GM19372 (cell line): ENCODE results near the gene PDE4D.

Experiments
- ATAC-seq: cut with Tn5 transposase; IDR thresholded peaks from one replicate; pipeline ENCODE4 v1.9.1; 2021; ENCODE audit warnings: mild to moderate bottlenecking, low read depth, moderate library complexity; ENCODE audit not compliant: unreplicated experiment

The PDE4D gene

DNA sequence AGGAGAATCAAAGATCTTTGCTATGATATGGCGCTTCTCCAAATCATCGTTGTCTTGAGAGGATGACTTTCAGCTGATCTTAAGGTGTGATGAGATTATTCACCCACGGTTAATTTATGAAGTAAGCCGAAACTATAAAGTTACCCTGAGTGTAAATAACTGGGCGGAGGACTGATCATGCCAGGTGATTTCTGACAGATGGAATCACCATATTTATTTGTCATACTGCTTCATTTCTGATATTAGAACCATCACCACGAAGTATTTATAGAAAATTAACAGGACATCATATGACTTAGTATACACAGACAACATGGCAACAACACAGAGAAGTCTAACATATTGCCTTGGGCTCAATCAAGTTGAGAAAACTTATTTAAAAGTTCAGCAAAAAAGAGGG lies 708.8 kb downstream of the PDE4D start:
- ATAC-seq = no peak

DNA sequence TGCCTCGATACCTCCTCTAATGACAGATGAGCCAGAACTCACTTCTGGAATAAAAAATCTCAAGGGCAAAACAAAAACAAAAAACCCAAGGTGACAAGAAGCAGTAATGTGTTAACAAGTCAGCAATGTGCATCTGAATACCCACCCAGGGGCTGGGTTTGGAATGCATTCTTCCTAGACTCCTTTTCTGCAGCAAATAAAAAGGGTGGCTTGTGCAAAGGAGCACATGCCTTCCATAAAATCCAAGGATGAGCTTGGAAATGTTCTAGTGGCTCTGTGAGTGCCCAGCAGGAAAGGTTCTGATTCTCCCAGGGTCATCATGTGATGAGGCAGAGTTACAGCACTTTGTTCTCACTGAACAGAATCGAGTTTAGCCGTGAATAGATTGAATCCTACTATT lies 710.8 kb downstream of the PDE4D start:
- no peak for ATAC-seq

DNA sequence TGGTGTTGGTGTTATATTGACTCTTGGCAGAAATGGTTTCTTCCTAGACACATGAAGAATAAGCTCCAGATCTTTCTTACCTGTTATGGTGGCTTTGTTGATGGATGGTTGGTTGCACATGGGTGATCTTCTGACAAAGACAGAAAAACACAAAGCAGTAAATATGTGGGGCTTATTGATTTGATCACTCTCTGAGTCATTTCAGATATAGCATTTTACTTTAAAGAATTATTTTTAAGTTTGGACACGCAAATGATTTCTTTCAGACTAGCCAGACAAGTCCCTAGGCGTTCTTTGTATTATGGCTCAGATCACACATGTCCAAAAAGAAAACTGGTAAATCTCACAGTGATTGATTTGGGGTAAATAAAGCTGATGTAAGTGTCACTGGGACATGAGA lies 713.0 kb downstream of the PDE4D start:
- ATAC-seq = peak; percentile 43

DNA sequence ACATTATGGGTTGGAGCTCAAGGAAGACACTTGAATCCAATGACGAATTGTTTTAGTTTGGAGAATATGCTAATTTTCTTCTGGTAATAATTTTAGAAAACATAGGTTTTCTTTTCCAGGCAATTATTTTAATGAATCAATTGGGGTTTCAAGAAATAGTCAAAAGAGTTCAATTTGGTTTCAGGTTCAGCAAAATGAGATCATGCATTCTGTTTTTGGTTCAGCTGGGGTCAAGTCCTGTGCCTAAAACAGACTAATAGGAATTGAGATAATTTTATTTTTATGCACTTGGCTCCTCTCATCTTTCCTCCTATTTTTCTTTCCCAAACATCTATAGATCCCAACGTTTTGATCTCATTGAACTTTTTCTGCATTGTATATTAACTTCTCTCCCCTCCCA lies 713.8 kb downstream of the PDE4D start:
- no peak for ATAC-seq

DNA sequence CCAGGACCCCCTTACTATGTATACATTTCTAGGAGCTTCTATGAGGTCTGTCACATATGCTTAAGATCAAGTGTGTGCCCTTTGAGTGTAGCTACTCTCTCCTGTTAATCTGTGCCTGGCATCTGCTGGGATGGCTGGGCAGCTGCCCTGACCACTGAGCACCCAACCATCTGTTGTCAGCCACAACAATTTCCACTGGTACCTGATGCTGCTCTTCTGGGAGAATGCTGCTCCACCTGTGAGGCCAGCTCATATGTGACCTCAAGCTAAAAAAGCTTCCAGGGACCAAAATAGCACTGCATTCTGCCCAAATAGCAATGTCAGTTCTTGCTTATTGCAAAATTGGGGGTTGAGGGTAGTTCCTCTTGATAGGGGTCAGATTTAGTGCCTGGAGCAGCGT lies 715.0 kb downstream of the PDE4D start:
- no peak for ATAC-seq

DNA sequence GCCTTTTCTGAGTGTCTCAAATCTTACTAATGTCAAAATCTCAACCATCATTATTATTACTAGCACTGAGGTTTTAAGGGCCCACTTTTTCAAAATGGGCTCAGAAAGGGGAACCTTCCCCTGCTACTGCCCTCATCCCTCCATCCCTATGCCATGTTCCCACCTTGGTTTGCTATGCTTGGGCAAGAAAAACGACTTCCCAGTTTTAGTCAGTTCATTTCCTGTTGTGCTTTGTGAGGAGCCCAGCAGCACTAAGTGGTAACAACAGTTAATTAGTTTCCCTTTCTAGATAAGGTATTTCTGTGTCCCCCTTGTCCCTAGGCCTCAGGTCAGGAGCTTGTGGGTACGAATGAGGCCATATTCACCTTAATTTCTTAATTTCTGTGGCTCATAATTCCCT lies 715.5 kb downstream of the PDE4D start:
- no peak for ATAC-seq

DNA sequence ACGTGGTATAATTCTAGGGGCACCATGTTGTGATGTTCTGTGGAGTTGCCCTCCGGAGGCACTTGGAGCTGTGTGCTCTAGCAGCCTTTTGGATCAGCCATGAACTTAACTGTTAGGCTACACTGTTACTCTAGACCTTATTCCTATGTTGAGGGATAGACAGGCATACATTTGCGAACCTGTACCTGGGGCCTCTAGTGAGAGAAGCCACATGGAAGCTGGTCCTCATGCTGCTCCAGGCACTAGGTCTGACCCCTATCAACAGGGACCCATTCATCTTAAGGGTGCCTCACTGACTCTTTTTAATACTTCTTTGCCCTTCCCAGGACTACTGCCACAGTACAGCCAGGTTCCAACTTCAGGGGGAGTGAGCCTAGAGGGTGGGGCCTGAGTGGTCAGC lies 715.9 kb downstream of the PDE4D start:
- no peak for ATAC-seq

DNA sequence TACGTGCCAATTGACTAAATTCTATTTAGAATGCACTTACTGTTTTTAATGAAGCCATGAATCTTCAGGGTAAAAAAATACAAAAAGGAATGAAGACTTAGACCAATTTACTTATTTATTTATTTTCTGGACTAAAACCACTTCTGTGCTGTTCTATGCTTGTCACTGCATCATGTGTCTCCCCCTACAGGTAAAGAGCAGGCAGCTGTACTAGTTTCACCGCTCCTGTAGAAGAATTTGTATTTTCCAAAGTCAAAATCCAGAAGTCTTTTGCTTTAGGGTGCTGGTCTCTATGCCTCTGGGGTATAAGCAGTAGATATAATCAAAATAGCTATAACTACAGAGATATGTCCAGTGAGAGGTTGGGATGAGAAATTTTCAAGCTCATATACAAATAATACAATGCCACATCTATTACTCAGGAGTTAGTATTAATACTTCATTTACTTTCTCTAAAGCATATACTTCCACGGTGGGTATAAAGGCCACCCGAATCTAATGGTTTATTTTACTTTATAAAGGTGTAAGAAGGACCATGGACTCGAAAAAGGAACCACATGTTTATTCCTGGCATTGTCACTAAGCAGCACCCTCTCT lies 719.2 kb downstream of the PDE4D start:
- no peak for ATAC-seq

DNA sequence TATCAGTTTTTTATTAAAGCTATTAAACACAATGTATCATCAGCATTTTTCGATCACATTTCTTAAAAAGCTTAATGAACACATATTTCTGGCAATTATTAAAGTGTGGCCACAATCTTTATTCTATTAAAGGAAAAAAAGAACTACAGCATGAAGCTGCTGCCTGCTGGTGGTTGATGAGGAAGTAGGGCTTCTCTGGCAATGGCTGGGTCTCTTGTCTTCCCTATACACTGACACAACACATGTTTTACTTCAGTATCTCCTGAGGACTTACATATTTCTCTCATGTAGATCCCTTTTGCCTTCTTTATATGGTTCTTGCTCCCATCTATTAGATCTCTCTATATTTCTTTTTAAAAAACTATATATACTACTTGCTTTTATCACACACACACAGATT lies 719.9 kb downstream of the PDE4D start:
- ATAC-seq = no peak

DNA sequence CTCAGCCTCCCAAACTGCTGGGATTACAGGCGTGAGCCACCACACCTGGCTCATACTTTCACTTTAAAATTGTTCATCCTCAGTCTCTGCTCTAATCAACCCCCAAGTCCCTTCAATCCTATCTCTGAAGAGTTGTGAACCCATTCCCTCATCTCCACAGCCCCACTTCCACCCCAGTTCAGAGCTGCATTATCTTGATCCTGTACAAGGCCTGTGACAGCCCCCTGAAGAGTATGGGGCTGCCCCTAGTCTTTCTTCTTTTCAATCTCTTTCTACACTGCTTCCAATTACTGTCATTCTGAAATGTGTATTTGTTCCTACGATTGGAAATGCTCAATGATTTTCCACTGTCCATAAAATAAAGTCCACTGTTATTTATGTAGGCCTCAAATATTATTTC lies 722.4 kb downstream of the PDE4D start:
- ATAC-seq = no peak

DNA sequence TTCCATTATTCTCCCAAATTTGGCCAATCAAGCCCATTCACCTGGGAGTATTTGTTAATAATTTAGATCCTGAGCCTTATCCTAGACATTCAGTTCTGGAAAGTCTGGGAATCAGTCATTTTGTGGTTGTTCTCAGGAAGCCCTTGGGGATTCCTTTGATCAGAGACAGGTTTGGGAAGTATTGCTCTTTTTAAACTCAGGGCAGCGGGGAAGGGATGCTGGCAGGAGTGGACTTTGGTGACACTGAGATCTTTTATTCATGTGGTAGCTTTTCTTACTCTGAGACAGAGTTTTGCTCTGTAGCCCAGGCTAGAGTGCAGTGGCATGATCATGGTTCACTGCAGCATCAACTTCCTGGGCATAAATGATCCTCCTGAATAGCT lies 723.8 kb downstream of the PDE4D start:
- ATAC-seq = no peak

DNA sequence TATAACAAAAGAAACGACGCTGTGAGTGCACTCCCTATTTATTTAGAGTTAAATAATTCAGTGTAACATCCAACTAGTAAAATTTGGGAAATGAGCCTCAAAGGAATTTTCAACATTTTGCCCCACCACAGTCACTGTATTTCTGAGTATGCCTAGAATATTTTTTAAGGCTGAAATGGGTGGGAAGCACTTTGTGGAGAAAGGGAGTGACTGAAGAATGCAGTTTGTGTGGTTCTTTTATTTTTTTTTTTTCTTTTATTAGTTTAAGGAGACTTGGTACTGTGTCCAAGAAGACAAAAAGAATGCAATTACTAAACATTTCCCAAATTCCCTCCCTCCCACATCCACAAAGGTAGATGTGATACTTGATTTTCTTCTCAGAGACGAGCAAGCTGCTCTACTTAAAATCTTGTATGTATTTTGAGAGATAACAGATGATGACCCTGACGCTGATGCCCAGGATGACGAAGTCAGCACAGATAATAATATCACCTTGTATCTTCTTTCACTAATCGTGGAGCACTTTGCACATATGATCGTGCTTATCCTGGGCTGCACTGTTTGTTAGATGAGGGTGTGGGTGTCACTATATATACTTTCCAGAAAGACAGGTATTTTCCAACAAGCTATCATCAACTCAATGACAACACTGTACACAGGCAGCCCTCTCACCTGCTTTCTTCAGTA lies 724.3 kb downstream of the PDE4D start:
- ATAC-seq = no peak

DNA sequence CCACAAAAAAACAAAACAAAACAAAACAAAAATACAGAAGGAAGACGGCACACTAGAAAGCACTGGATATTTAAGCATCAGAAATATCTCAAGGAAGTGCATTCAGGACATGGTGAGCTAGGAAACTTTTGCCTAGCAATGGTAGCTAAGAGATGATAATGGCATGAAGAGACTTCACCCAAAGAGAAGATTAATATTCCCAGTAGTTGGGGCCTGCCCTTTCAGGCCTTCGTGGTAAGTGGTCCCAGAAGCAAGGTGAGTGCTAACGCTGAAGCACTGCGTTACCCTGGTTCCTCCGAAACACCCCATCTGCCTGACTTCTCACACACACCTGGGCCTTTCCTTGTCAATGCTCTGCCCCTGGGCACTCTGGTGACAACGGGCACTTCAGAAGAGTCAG lies 725.5 kb downstream of the PDE4D start:
- ATAC-seq = no peak

DNA sequence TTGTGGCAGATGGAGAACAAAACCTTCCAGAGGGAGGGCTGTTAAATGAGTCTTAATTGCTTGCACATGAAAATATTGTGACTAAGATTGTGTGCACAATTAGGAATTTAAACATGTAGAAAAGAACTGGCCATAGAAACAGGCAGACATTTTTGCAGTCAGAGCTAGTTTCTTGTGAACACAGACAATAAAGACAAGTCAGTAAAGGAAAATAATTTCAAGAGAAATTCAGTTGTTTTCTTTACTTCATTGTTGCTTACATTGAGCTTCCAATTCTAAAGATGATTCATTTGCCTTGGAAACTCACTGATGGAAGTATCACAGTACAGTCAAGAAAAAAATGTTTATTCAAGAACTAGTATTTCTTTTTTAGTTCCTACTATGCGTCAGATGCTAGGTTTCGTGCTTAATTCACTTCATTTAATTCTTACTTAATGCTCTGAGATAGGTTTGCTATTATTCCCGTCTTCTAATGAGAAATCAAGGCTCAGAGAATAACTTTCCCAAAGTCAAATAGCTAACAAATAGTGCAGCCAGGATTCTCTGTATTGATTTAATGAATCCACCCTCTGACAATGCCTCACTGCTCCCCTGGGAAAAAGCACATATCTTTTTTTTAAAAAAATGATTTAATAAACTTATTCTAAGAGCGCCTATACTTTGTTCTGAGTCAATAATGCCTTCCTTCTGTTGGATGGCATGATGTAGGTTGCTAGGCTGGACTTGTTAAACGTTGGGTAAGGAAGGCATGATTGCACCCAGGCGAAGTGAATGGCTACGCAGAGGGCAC lies 729.3 kb downstream of the PDE4D start:
- no peak for ATAC-seq

DNA sequence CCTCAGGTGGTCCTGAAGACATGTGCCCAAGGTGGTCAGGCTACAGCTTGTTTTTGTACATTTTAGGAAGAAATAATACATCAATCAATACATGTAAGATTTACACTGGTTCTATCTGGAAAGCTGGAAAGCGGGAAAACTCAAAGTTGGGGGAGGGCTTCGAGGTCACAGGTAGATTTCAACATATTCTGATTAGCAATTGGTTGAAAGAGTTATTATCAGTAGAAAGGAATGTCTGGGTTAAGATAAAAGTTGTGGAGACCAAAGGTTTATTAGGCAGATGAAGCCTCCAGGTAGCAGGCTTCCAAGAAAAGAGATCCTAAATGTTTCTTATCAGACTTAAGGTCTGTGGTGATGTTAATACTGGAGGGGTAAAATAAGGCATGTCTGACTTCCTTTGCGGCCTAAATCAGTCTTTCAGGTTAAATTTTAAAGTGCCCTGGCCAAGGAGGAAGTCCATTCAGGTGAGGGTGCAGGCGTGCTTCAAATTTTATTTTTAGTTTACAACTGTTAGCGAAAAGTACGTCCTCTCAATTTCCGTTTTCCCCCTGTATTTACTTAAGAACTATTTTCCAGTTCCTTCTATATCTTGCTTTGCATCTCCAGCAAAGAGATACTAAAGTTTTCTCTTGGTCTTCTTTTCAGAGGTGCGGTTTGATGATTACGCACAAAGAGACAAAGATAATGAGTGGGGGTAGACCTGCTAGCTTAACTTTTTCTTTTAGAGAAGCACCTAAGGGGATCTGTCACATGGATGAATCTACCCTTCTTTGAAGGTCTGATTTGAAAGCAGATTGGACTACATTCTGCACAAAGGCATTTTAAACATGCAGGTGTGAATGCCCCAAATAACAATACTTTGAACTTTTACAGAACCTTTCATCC lies 732.1 kb downstream of the PDE4D start:
- ATAC-seq = no peak

DNA sequence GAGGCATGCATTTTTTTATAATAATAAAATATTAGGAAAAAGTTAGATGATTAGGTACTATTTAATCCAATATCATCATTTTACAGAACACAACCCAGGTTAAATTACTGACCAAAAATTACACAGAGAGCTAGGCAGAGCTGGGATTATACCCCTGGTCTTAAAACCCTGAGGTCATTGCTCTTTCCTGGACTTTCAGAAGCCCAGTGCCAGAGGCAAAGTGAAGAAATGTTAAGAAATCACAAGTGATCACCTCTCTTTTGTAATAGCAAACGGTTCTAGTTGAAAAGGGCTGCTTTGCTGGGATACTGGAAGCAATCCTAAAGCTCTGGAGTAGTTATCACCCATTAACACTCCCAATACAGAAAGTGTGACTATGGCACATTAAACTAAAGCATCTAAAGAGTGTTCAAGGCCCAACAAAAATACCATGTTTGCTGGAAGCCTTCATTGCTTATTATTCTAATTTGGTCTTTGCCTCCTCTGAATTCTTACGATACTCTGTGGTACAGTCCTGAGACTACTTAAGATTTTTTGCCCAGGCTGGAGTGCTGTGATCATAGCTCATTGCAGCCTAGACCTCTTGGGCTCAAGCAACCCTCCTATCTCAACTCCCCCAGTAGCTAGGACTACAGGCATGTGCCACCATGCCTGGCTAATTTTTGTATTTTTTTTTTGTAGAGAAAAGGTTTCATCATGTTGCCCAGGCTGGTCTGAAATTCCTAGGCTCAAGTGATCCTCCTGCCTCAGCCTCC lies 734.7 kb downstream of the PDE4D start:
- ATAC-seq = no peak

DNA sequence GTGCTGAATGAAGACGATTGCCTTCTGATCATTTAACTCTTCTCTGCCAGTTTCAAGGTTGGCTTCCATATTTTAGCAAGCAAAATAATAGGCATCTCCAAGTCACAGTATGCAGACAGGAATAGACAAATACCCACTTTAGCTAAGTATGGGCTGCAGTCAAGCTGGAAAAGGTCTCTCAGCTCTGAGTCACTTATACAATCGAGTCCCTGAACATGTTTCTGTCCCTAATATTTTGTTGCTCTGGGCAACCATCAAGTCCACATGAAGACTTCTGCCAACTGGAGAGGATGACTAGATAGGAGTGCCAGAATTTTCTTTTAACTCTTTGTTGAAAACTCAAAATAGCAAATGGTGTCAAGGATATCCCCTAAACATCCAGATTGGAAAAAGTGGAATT lies 735.4 kb downstream of the PDE4D start:
- no peak for ATAC-seq

DNA sequence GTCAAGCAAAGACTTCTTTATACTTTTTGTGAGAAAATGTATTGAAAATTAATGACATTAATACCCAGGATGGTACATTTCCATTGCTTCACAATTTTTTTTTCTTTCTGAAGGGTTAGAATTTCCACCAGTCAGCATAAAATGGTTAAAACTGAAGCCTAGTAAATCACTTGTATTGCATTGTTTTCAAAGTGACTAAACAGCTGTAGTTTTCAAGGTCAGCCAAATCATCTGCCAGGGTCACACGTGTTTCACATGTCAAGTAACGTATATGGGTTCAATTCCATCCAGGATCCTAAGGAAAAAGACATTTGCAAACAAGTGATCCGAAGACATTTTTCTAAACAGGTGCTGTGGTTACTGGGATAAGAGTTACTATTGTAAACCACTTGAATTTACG lies 736.5 kb downstream of the PDE4D start:
- no peak for ATAC-seq

DNA sequence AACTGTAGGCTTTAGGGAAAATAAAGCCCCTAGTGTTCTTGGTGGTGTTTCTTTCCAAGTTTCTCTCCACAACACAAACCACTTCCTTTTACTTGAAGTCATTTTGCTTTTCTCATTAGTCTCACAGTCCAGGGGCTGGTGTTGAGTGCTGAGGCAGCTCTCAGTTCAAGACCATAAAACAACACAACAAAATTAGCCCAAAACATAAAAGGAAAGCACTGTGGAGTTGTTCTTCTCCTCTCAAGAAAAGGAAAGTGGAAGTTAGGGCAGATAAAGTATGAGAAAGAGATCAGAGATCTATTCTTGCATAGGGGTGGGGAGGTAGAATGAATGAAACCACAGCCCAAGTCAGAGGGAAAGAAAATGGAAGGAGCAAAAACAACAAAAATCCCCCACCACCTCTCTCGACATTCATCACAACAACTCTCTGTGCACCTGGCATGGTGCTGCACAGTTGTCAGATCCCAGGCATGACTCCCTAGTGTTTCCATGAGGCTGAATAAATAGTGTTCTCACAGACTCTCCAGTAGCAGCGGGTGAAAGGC lies 740.8 kb downstream of the PDE4D start:
- no peak for ATAC-seq
